Activated CD8-positive, alpha-beta memory T cell treated with anti-CD3 and anti-CD28 coated beads, Interleukin-2, amount 50 U/mL, for 1 hour (primary cell): Measurements from ENCODE around the gene ZSCAN23.
A peak's percentile ranks its signal among the peaks of the same experiment; 100 is the strongest.
"Not testable (repeated sequence)": the region's sequence is repeated elsewhere in the genome, so short reads cannot be mapped to it uniquely, and the experiment has no call there.

Experiments
- DNase-seq: peaks from one replicate; pipeline ENCODE4 v3.0.0-alpha.2; 2020; ENCODE audit errors: extremely low read depth

The ZSCAN23 gene

GRCh38 chr6:28443112-28443773 lies at the start of gene ZSCAN23:
Gene ZSCAN23 (minus strand): TSS chr6:28443491. CDS start chr6:28436266, 7,225 bp downstream.
- DNase-seq, result peak; percentile 70

GRCh38 chr6:28491984-28492317 lies 48.7 kb upstream of the ZSCAN23 start:
- no peak for DNase-seq

- no peak for DNase-seq
These were observed 47.1 kb upstream of the ZSCAN23 start for GRCh38 chr6:28490205-28490890.

- no peak for DNase-seq
These were observed 46.3 kb upstream of the ZSCAN23 start for GRCh38 chr6:28489366-28490204.

- DNase-seq, result no peak
These were observed 45.6 kb upstream of the ZSCAN23 start for GRCh38 chr6:28488916-28489365.

- DNase-seq, result no peak
These were observed 43.9 kb upstream of the ZSCAN23 start for GRCh38 chr6:28486988-28487742.

- DNase-seq, result no peak
These were observed 43.2 kb upstream of the ZSCAN23 start for GRCh38 chr6:28486533-28486932.

GRCh38 chr6:28485482-28485881 lies 42.2 kb upstream of the ZSCAN23 start:
- DNase-seq, result no peak

GRCh38 chr6:28480253-28480932 lies 37.1 kb upstream of the ZSCAN23 start:
- no peak for DNase-seq

GRCh38 chr6:28478518-28478917 lies 35.2 kb upstream of the ZSCAN23 start:
- no peak for DNase-seq

GRCh38 chr6:28474441-28475219 lies 31.3 kb upstream of the ZSCAN23 start:
- no peak for DNase-seq

GRCh38 chr6:28469153-28469745 lies 26.0 kb upstream of the ZSCAN23 start:
- not testable (repeated sequence) for DNase-seq

- no peak for DNase-seq
These were observed 24.8 kb upstream of the ZSCAN23 start for GRCh38 chr6:28468056-28468455.

- DNase-seq, result no peak
These were observed 19.1 kb upstream of the ZSCAN23 start for GRCh38 chr6:28462401-28462800.

- DNase-seq, result no peak
These were observed 15.3 kb upstream of the ZSCAN23 start for GRCh38 chr6:28458568-28458967.

- no peak for DNase-seq
These were observed 5.8 kb upstream of the ZSCAN23 start for GRCh38 chr6:28449056-28449455.

- not testable (repeated sequence) for DNase-seq
These were observed 4.2 kb upstream of the ZSCAN23 start for GRCh38 chr6:28447512-28447906.

- DNase-seq, result no peak
These were observed 3.7 kb upstream of the ZSCAN23 start for GRCh38 chr6:28446818-28447511.

GRCh38 chr6:28444759-28445158 lies 1.5 kb upstream of the ZSCAN23 start:
- not testable (repeated sequence) for DNase-seq
